ENCODE results near the gene CFI.
A peak's percentile ranks its signal among the peaks of the same experiment; 100 is the strongest.

The CFI gene

GRCh38 chr4:109801895-109802319, at the start of gene CFI:
Gene CFI (minus strand): TSS chr4:109801999. CDS start chr4:109801971, 28 bp downstream.
- TF ChIP-seq, protein P1, sequence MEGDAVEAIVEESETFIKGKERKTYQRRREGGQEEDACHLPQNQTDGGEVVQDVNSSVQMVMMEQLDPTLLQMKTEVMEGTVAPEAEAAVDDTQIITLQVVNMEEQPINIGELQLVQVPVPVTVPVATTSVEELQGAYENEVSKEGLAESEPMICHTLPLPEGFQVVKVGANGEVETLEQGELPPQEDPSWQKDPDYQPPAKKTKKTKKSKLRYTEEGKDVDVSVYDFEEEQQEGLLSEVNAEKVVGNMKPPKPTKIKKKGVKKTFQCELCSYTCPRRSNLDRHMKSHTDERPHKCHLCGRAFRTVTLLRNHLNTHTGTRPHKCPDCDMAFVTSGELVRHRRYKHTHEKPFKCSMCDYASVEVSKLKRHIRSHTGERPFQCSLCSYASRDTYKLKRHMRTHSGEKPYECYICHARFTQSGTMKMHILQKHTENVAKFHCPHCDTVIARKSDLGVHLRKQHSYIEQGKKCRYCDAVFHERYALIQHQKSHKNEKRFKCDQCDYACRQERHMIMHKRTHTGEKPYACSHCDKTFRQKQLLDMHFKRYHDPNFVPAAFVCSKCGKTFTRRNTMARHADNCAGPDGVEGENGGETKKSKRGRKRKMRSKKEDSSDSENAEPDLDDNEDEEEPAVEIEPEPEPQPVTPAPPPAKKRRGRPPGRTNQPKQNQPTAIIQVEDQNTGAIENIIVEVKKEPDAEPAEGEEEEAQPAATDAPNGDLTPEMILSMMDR (conservative IDR thresholded peaks at IDR 0.05; ENCODE audit: low read depth, low read length) = no peak
- H3K4me3 ChIP-seq (ENCODE audit: low read depth, low read length) = peak within 1 kb of the TSS; percentile 52
- peak; percentile 93 for DNase-seq (ENCODE audit: low read depth)

DNA sequence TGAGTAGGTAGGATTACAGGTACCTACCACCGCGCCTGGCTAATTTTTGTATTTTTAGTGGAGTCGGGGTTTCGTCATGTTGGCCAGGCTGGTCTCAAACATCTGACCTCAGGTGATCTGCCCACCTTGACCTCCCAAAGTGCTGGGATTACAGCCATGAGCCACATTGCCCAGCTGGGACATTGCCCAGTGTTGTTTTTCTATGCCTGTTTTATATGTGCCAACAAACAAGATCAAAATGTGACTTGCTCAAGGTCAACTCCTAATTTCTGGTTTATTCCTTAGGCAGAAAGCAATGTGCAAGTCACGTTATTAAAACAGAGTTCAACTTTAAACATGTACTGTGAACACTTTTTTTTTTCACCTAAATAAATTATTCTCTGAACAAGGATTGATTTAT, 48.8 kb upstream of the CFI start:
- TF ChIP-seq, protein P1 (conservative IDR thresholded peaks at IDR 0.05; ENCODE audit: low read depth, low read length) = no peak
- no peak overlapping the region for H3K4me3 ChIP-seq (ENCODE audit: low read depth, low read length)
- no peak for DNase-seq (ENCODE audit: low read depth)

DNA sequence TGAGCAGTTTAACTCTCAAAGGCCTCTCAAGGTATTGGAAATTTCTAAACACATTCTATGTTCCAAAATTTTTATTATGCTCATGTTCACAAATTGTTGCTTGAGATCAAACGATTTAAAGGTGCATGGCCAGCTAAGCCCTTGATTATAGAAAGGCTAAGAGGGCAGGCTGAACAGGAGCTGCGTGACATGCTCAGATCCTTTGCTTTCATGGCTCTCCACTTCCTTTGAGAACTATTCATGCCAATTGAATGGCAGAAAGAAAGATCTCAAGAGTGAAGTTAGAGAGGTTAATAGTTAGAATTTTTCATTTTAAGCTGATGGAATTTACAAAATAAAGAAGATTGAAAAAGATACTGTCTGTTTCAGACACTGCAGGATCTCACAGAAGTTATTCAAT, 46.7 kb upstream of the CFI start:
- TF ChIP-seq, protein P1 (conservative IDR thresholded peaks at IDR 0.05; ENCODE audit: low read depth, low read length) = no peak
- H3K4me3 ChIP-seq (ENCODE audit: low read depth, low read length) = no peak overlapping the region
- DNase-seq (ENCODE audit: low read depth) = no peak

DNA sequence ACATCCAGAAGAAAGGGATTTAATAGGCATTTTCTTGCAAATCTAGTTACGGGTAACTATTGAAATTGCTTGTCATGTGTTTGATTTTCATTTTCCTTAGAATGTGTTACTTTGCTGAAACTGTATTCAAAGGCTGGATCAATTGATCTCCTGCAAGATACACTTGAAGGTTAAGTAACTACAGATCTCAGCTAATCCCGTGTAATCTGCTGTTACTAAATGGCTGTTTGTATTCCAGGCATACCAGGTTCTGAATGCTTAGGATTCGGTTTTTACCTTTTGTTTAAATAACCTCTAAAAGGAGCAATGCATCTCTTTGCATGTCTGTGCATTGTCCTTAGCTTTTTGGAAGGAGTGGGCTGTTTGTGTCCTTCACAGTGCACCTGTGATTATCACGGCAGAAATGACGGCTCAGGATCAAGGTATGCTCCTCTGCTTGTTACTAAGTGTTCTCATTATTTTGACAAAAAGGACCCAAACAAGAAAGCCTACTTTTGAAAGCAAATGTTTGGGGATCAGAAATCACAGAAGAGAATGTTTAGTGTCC, 46.2 kb upstream of the CFI start, which contains the start of gene LRIT3:
LRIT3 (plus strand) TSS at position 212 of the 547 bp plus-strand sequence; CDS start at position 307, 95 bp downstream.
- TF ChIP-seq, protein P1 (conservative IDR thresholded peaks at IDR 0.05; ENCODE audit: low read depth, low read length) = no peak
- H3K4me3 ChIP-seq (ENCODE audit: low read depth, low read length) = no peak within 1 kb of the TSS
- no peak for DNase-seq (ENCODE audit: low read depth)

DNA sequence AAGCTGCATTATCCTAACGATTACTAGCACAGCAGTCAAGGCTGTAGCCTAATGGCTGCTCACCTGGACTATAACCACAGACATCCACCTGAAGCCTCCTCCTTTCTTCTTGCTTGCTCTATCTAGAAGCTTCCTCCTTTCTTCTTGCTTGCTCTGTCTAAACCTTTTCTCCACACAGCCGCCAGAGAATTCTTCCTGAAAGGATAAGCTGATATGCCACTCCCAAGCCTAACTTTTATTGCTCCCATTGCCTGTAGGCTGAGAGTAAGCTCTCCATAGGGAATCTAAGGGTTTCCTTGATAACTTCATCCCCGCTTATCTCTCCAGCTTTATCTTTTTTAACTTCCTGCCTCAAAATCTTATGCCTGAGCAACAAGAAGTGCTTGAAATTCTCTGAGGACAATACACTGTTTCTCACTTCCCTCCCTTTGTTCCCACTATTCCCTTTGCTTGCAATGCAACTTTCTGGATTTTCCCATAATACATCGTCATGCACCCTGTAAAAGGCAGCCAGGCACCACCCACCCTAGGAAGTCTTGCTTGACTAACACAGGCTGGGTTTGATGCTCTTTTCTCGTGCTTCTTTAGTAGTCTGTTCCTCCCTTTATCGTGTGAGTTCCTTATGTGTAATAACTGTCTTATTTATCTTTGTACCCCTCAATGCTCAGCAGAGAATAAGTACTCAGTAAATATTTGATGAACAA, 44.7 kb upstream of the CFI start:
- TF ChIP-seq, protein P1 (conservative IDR thresholded peaks at IDR 0.05; ENCODE audit: low read depth, low read length) = no peak
- no peak overlapping the region for H3K4me3 ChIP-seq (ENCODE audit: low read depth, low read length)
- no peak for DNase-seq (ENCODE audit: low read depth)

DNA sequence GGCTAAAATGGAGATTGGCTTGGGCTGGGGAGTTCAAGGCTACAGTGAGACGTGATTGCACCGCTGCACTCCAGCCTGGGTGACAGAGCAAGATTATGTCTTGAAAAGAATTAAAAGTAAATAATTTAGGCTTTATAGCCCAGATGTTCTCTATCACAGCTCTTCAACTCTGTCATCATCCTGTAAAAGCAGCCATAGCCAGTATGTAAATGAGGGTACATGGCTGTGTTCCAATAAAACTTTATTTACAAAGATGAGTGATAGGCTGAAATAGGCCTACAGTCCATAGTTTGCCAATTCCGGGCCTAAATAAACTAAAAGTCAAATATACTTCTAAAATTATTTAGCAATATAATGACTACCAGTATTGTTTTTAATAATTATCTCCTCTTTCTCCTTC, 35.2 kb upstream of the CFI start:
- no peak overlapping the region for H3K4me3 ChIP-seq (ENCODE audit: low read depth, low read length)
- no peak for DNase-seq (ENCODE audit: low read depth)
- TF ChIP-seq, protein P1 (conservative IDR thresholded peaks at IDR 0.05; ENCODE audit: low read depth, low read length) = no peak

- TF ChIP-seq, protein P1 (conservative IDR thresholded peaks at IDR 0.05; ENCODE audit: low read depth, low read length) = no peak
- no peak for DNase-seq (ENCODE audit: low read depth)
- H3K4me3 ChIP-seq (ENCODE audit: low read depth, low read length) = no peak overlapping the region
Observed at GRCh38 chr4:109833756-109834155, 32.0 kb upstream of the CFI start.

Data from choroid plexus epithelial cell (primary cell).